ENCODE results near the gene FFAR1. TPM values are rescaled to one million over a fixed set of nuclear protein-coding genes. Genes with fewer than 3 reads are reported as not detected.

The FFAR1 gene
- total and polyA plus RNA-seq, 2 donors (not counting 1 experiment from before 2014, with no cell fraction given), result not detected

DNA sequence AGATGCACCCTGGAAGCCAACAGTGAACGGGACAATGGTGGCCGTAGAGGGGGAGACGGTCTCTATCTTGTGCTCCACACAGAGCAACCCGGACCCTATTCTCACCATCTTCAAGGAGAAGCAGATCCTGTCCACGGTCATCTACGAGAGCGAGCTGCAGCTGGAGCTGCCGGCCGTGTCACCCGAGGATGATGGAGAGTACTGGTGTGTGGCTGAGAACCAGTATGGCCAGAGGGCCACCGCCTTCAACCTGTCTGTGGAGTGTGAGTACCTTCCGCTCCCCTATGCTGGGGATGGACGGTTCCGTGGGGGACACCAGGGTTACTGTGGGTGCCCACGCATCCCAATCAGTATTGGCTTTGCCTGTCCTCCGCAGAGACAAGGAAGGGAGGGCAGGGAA, 45.3 kb upstream of the FFAR1 start:
- H4K20me1 ChIP-seq (ENCODE audit: control insufficient read depth, extremely low read depth, insufficient read depth, low read length), result no peaks in the 10 kb centered on the region
- no peaks in the 10 kb centered on the region for H3K36me3 ChIP-seq (ENCODE audit: control insufficient read depth, insufficient read depth, low read length)
- H3K79me2 ChIP-seq (ENCODE audit: control insufficient read depth, insufficient read depth, low read length), result no peaks in the 10 kb centered on the region
- H3K4me1 ChIP-seq (ENCODE audit: control insufficient read depth, extremely low read depth, insufficient read depth, low read length), result no peaks in the 10 kb centered on the region
- H3K4me3 ChIP-seq (replicated peaks in 1 of 4; ENCODE audit: control extremely low read depth in 1 of 4, insufficient read depth in 1 of 4, low read depth in 3 of 4, low read length in 4 of 4), result no peak overlapping the region
- no peak for DNase-seq (ENCODE audit: low read depth in 2 of 2)
- TF ChIP-seq EZH2 (IDR thresholded peaks at IDR 0.05; ENCODE audit: low read length, missing control alignments), result no peak
- TF ChIP-seq, protein P1, sequence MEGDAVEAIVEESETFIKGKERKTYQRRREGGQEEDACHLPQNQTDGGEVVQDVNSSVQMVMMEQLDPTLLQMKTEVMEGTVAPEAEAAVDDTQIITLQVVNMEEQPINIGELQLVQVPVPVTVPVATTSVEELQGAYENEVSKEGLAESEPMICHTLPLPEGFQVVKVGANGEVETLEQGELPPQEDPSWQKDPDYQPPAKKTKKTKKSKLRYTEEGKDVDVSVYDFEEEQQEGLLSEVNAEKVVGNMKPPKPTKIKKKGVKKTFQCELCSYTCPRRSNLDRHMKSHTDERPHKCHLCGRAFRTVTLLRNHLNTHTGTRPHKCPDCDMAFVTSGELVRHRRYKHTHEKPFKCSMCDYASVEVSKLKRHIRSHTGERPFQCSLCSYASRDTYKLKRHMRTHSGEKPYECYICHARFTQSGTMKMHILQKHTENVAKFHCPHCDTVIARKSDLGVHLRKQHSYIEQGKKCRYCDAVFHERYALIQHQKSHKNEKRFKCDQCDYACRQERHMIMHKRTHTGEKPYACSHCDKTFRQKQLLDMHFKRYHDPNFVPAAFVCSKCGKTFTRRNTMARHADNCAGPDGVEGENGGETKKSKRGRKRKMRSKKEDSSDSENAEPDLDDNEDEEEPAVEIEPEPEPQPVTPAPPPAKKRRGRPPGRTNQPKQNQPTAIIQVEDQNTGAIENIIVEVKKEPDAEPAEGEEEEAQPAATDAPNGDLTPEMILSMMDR (conservative IDR thresholded peaks at IDR 0.05 in 1 of 2, IDR thresholded peaks at IDR 0.05 in 1 of 2; ENCODE audit: low read depth in 1 of 2, low read length in 2 of 2), result no peak
- H3K27ac ChIP-seq (ENCODE audit: insufficient read depth, low read length), result no peak overlapping the region
- H3K9me3 ChIP-seq (ENCODE audit: control insufficient read depth, insufficient read depth, low read depth, low read length), result no peaks in the 10 kb centered on the region
- no peak overlapping the region for H3K4me2 ChIP-seq (ENCODE audit: extremely low read depth, insufficient read depth, low read length)
- H3K27me3 ChIP-seq (ENCODE audit: control insufficient read depth, insufficient read depth, low read length), result peaks cover 2% of the 10 kb centered on the region
- no peak overlapping the region for H3K9ac ChIP-seq (ENCODE audit: insufficient read depth, low read length)
- no peak overlapping the region for H2AFZ ChIP-seq (ENCODE audit: low read length)

DNA sequence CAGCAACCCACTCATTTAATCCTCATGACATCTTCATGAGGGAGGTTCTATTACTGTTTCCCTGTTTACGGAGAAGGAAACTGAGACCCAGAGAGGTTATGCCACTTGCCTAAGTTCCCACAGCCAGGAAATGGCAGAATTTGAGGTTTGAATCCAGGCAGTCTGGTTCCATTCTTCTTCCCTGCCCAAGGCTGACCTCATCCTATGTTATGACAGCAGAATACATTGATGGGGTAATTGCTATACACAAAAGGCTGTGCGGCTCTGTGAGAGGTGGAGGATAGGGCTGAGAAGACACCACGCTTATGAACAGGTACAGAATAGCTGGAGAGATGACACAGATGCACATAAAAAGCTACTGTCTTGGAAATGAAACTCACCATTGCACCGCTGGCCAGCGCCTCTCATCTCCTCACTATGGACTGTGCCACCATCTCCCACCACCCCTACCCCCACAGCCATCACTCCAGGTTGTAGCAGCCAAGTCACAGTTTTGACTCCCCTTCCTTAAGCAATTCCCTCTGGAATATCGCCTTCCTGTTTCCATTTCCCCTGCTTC, 44.3 kb upstream of the FFAR1 start:
- no peaks in the 10 kb centered on the region for H3K9me3 ChIP-seq (ENCODE audit: control insufficient read depth, insufficient read depth, low read depth, low read length)
- H3K27ac ChIP-seq (ENCODE audit: insufficient read depth, low read length), result no peak overlapping the region
- H3K27me3 ChIP-seq (ENCODE audit: control insufficient read depth, insufficient read depth, low read length), result peaks cover 2% of the 10 kb centered on the region
- H3K9ac ChIP-seq (ENCODE audit: insufficient read depth, low read length), result no peak overlapping the region
- DNase-seq (ENCODE audit: low read depth in 2 of 2), result no peak
- H3K4me3 ChIP-seq (replicated peaks in 1 of 4; ENCODE audit: control extremely low read depth in 1 of 4, insufficient read depth in 1 of 4, low read depth in 3 of 4, low read length in 4 of 4), result no peak overlapping the region
- H3K4me2 ChIP-seq (ENCODE audit: extremely low read depth, insufficient read depth, low read length), result no peak overlapping the region
- H4K20me1 ChIP-seq (ENCODE audit: control insufficient read depth, extremely low read depth, insufficient read depth, low read length), result no peaks in the 10 kb centered on the region
- TF ChIP-seq EZH2 (IDR thresholded peaks at IDR 0.05; ENCODE audit: low read length, missing control alignments), result no peak
- TF ChIP-seq, protein P1 (conservative IDR thresholded peaks at IDR 0.05 in 1 of 2, IDR thresholded peaks at IDR 0.05 in 1 of 2; ENCODE audit: low read depth in 1 of 2, low read length in 2 of 2), result no peak
- H3K4me1 ChIP-seq (ENCODE audit: control insufficient read depth, extremely low read depth, insufficient read depth, low read length), result no peaks in the 10 kb centered on the region
- no peak overlapping the region for H2AFZ ChIP-seq (ENCODE audit: low read length)
- H3K79me2 ChIP-seq (ENCODE audit: control insufficient read depth, insufficient read depth, low read length), result no peaks in the 10 kb centered on the region
- H3K36me3 ChIP-seq (ENCODE audit: control insufficient read depth, insufficient read depth, low read length), result no peaks in the 10 kb centered on the region

DNA sequence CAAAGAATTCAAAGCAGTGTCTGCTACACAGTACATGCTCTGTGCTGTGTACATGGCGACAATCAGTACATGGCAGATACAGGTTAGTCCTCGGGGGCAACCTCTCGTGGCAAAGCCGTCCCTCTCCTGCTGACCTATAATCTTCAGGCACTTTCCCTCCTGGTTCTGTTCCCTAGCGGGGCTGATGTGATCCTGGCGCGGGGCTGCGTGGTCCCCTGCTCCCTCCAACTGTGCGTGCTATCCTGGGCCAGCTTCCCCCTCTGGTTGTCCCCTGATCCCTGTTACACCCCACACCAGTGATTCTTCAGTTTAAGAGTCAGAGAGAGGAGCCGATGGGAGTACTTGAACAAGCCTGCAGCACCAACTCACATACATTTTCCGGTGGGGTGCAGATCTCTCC, 43.7 kb upstream of the FFAR1 start:
- Histone ChIP-seq H3K4me2 (ENCODE audit: extremely low read depth, insufficient read depth, low read length) (no peak overlapping the region), H2AFZ (ENCODE audit: low read length) (no peak overlapping the region), H3K4me3 (replicated peaks in 1 of 4; ENCODE audit: control extremely low read depth in 1 of 4, insufficient read depth in 1 of 4, low read depth in 3 of 4, low read length in 4 of 4) (no peak overlapping the region), H3K79me2 (ENCODE audit: control insufficient read depth, insufficient read depth, low read length) (no peaks in the 10 kb centered on the region), H3K27ac (ENCODE audit: insufficient read depth, low read length) (no peak overlapping the region), H4K20me1 (ENCODE audit: control insufficient read depth, extremely low read depth, insufficient read depth, low read length) (no peaks in the 10 kb centered on the region), H3K4me1 (ENCODE audit: control insufficient read depth, extremely low read depth, insufficient read depth, low read length) (no peaks in the 10 kb centered on the region), H3K9ac (ENCODE audit: insufficient read depth, low read length) (no peak overlapping the region), H3K9me3 (ENCODE audit: control insufficient read depth, insufficient read depth, low read depth, low read length) (no peaks in the 10 kb centered on the region), H3K36me3 (ENCODE audit: control insufficient read depth, insufficient read depth, low read length) (no peaks in the 10 kb centered on the region), H3K27me3 (ENCODE audit: control insufficient read depth, insufficient read depth, low read length) (peaks cover 2% of the 10 kb centered on the region)
- TF ChIP-seq, protein P1 (conservative IDR thresholded peaks at IDR 0.05 in 1 of 2, IDR thresholded peaks at IDR 0.05 in 1 of 2; ENCODE audit: low read depth in 1 of 2, low read length in 2 of 2), result no peak
- no peak for DNase-seq (ENCODE audit: low read depth in 2 of 2)

All from fibroblast of lung (primary cell).